MM.1S (cell line): ENCODE measurements around the gene RHBG.

ENCODE experiments used
- EZH2 ChIP-seq: fragments of 300-600 bp; sonication (generic); optimal IDR thresholded peaks from 2 replicates; pipeline ENCODE3; 2017; ENCODE audit warnings: low read depth, mild to moderate bottlenecking, antibody characterized with exemption, low read length, mixed read lengths
- TF ChIP-seq, protein P1 (sequence below): fragments of 300-600 bp; sonication (generic); IDR thresholded peaks from 2 replicates; pipeline ENCODE4 v1.5.1; 2016; ENCODE audit warnings: antibody characterized with exemption, low read length, mixed read lengths

GRCh38 chr1:156419854-156420204 is 50.8 kb downstream of the RHBG start:
- TF ChIP-seq, protein P1, sequence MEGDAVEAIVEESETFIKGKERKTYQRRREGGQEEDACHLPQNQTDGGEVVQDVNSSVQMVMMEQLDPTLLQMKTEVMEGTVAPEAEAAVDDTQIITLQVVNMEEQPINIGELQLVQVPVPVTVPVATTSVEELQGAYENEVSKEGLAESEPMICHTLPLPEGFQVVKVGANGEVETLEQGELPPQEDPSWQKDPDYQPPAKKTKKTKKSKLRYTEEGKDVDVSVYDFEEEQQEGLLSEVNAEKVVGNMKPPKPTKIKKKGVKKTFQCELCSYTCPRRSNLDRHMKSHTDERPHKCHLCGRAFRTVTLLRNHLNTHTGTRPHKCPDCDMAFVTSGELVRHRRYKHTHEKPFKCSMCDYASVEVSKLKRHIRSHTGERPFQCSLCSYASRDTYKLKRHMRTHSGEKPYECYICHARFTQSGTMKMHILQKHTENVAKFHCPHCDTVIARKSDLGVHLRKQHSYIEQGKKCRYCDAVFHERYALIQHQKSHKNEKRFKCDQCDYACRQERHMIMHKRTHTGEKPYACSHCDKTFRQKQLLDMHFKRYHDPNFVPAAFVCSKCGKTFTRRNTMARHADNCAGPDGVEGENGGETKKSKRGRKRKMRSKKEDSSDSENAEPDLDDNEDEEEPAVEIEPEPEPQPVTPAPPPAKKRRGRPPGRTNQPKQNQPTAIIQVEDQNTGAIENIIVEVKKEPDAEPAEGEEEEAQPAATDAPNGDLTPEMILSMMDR: peak; percentile 60
- no peak for TF ChIP-seq EZH2
